ENCODE measurements around the gene NR6A1. TPM values are rescaled to one million over a fixed set of nuclear protein-coding genes. Genes with fewer than 3 reads are reported as not detected.
A peak's percentile ranks its signal among the peaks of the same experiment; 100 is the strongest.

Gene NR6A1
- total RNA-seq, 1 donor from 2014 or later, result 0.53 TPM

DNA sequence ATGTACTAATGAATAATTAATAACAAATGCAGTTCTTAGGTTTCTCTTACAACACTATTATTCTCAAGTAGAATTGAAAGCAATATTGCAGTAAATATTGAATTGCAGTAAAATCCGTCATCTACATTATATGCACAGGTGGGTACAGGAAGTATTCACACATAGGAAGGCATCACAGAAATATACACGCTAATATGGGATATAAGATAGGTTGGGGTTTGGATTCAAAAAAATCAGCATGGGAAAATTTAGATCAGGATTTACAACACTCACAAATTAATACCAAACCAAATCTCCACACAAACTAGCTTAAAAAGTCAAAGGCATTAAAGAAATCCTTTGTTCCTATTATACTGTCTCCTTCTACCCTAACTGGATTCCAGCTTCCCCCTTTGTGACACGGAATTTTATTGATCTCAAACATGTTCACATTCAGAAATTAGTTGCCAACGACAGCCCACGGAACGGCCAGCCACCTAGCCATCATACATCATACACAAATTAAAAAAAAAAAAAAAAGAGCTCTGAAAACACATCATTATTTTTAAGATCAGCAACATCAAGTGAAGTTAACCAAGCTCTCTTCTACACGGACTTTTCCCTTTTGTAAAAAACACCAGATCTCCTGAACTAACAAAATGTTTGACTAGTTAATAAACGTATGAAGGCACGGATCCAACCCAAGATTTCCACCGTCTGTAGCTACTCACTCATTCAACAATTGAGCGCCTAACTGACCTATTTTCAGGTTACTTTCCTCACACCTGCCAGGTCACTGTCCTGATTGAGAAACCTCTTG lies 2.2 kb downstream of the NR6A1 start:
- Histone ChIP-seq H3K27ac (no peak overlapping the region), H3K4me3 (peak overlapping the region in 1 of 2 donors; percentile 71), H3K4me1 (peaks cover 0 to 20% of the 10 kb centered on the region in 2 donors), H3K27me3 (peaks cover 7% of the 10 kb centered on the region), H3K36me3 (no peaks in the 10 kb centered on the region), H3K9me3 (no peaks in the 10 kb centered on the region)
- DNase-seq (ENCODE audit: low spot score in 2 of 2), result no peak
- intact Hi-C loops (cut with DNase I), result no loop called here
- TF ChIP-seq CTCF (IDR thresholded peaks at IDR 0.05), result no peak

DNA sequence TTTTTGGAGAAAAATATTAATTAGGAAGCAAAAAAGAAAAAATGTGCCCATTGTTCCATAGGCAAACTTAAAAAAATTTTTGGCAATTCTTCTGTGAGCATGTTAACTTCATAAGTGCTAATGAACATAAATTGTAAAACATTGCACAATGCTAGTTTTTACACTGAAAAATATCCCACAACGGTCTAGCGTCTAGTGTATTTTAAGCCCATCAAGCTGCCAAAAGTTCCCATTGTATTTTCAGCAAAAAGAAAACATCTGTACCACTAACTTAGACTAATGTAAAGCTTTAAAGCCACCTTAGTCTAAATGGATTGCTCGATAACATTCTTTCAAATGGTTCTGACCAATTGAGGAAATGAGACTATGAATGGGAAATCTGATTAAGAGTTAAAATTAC lies 2.8 kb downstream of the NR6A1 start:
- H3K27me3 ChIP-seq, result peaks cover 7% of the 10 kb centered on the region
- peaks cover 0 to 20% of the 10 kb centered on the region in 2 donors for H3K4me1 ChIP-seq
- H3K27ac ChIP-seq, result no peak overlapping the region
- DNase-seq (ENCODE audit: low spot score in 2 of 2), result no peak
- TF ChIP-seq CTCF (IDR thresholded peaks at IDR 0.05), result no peak
- H3K36me3 ChIP-seq, result no peaks in the 10 kb centered on the region
- no peak overlapping the region for H3K4me3 ChIP-seq
- intact Hi-C loops (cut with DNase I), result no loop called here
- no peaks in the 10 kb centered on the region for H3K9me3 ChIP-seq

DNA sequence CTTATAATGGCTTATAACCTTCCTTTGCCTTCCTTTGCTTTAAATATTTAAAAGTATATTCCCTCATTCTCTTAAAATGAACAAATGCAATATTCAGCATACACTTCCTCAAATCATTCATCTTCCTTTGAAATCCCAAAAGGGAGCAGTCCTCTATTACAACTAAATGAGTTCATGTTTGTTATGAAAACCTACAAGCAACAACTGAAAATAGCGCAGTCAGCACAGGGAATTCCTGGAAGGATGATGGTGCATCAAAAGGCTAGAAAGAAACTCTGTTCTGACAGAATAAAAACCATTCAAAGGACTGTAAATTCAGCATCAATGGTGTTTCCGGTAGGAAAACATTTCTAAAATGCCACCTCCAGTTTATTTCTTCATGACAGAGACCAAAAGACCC lies 3.3 kb downstream of the NR6A1 start:
- no peak for DNase-seq (ENCODE audit: low spot score in 2 of 2)
- Histone ChIP-seq H3K27me3 (peaks cover 7% of the 10 kb centered on the region), H3K4me1 (peaks cover 0 to 20% of the 10 kb centered on the region in 2 donors), H3K27ac (no peak overlapping the region), H3K4me3 (no peak overlapping the region), H3K36me3 (no peaks in the 10 kb centered on the region), H3K9me3 (no peaks in the 10 kb centered on the region)
- intact Hi-C loops (cut with DNase I), result no loop called here
- no peak for TF ChIP-seq CTCF (IDR thresholded peaks at IDR 0.05)

- Histone ChIP-seq H3K4me1 (peaks cover 0 to 14% of the 10 kb centered on the region in 2 donors), H3K36me3 (no peaks in the 10 kb centered on the region), H3K4me3 (no peak overlapping the region), H3K27ac (no peak overlapping the region), H3K27me3 (peaks cover 7% of the 10 kb centered on the region), H3K9me3 (no peaks in the 10 kb centered on the region)
- intact Hi-C loops (cut with DNase I), result no loop called here
- no peak for DNase-seq (ENCODE audit: low spot score in 2 of 2)
- no peak for TF ChIP-seq CTCF (IDR thresholded peaks at IDR 0.05)
These were observed 4.1 kb downstream of the NR6A1 start for GRCh38 chr9:124766815-124767554.

- H3K36me3 ChIP-seq, result no peaks in the 10 kb centered on the region
- H3K4me3 ChIP-seq, result no peak overlapping the region
- intact Hi-C loops (cut with DNase I), result no loop called here
- peaks cover 0 to 11% of the 10 kb centered on the region in 2 donors for H3K4me1 ChIP-seq
- H3K27me3 ChIP-seq, result peaks cover 7% of the 10 kb centered on the region
- no peaks in the 10 kb centered on the region for H3K9me3 ChIP-seq
- DNase-seq (ENCODE audit: low spot score in 2 of 2), result no peak
- no peak for TF ChIP-seq CTCF (IDR thresholded peaks at IDR 0.05)
- no peak overlapping the region for H3K27ac ChIP-seq
These were observed 4.8 kb downstream of the NR6A1 start for GRCh38 chr9:124766326-124766725.

Data from ascending aorta (tissue), 2 donors.